ENCODE measurements around the gene ANKRD13C.

DNA sequence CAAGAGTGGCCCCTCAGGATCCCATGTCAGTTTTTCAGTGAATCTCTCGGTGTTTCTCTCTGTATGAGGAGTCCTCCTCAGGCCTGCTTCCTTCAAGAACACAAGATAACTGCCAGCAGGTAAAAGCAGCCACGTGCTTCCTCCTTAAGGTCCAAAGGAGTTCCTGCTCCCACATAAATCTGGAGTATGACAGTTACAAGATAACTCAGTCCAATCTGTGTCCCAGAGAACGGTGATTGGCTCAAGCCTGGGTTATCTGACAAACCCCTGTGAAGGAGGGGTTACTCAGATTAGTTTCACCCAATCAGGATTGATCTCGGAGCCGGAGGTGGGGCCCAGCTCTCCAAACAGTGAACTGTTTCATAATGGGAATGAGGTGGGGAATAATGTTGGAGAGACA is 5.8 kb upstream of the ANKRD13C start:
- TF ChIP-seq, protein P1, sequence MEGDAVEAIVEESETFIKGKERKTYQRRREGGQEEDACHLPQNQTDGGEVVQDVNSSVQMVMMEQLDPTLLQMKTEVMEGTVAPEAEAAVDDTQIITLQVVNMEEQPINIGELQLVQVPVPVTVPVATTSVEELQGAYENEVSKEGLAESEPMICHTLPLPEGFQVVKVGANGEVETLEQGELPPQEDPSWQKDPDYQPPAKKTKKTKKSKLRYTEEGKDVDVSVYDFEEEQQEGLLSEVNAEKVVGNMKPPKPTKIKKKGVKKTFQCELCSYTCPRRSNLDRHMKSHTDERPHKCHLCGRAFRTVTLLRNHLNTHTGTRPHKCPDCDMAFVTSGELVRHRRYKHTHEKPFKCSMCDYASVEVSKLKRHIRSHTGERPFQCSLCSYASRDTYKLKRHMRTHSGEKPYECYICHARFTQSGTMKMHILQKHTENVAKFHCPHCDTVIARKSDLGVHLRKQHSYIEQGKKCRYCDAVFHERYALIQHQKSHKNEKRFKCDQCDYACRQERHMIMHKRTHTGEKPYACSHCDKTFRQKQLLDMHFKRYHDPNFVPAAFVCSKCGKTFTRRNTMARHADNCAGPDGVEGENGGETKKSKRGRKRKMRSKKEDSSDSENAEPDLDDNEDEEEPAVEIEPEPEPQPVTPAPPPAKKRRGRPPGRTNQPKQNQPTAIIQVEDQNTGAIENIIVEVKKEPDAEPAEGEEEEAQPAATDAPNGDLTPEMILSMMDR (conservative IDR thresholded peaks at IDR 0.05) = no peak
- TF ChIP-seq EZH2 (IDR thresholded peaks at IDR 0.05; ENCODE audit: low read depth) = no peak

All from PC-9 (cell line).